ENCODE results near the gene ATG14. TPM values are rescaled to one million over a fixed set of nuclear protein-coding genes. Genes with fewer than 3 reads are reported as not detected.

Gene ATG14
- total RNA-seq, 2 experiments from 2014 or later = 5.1 to 5.5 TPM

DNA sequence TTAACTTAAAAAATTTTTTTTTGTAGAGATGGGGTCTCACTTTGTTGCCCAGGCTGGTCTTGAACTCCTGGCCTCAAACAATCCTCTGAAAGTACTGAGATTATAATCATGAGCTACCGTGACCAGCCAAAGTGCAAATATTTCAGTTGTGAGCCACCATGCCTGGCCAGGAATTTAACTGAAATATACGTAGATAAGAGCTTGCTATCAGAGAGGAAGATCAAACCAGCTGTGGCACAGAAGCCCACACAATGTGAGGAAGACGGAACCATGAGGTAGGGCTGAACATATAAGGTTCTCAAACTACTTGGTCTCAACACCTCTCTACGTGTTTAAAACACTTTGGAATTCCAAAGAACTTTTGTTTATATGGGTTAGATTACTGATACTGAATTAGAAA lies 29.1 kb downstream of the ATG14 start:
- no peak for DNase-seq
- no peak for ATAC-seq
- no peak for TF ChIP-seq CTCF (IDR thresholded peaks at IDR 0.05)
- H3K36me3 Mint-ChIP-seq (ENCODE audit: low read depth) = peaks cover 36% of the 10 kb centered on the region
- H3K27me3 Mint-ChIP-seq = no peaks in the 10 kb centered on the region
- ChIA-PET POLR2A (no interaction called here), CTCF (interaction anchor here (1.5 to 2.1 kb wide), 6 partner anchors 8 to 137 kb away, joined by 3 to 6 read pairs (median 6); no protein-coding TSS in a partner anchor)
- no peaks in the 10 kb centered on the region for H3K9me3 Mint-ChIP-seq
- no peak overlapping the region for H3K4me3 Mint-ChIP-seq
- H3K27ac Mint-ChIP-seq = no peak overlapping the region
- intact Hi-C loops (cut with micrococcal nuclease) = no loop called here
- peaks cover 31% of the 10 kb centered on the region for H3K4me1 Mint-ChIP-seq (ENCODE audit: low read depth)

- intact Hi-C loops (cut with micrococcal nuclease) = no loop called here
- peak overlapping the region; percentile 31 for H3K27ac Mint-ChIP-seq
- ChIA-PET POLR2A (no interaction called here), CTCF (interaction anchor here (1.5 to 2.0 kb wide), 4 partner anchors 9 to 136 kb away, joined by 3 to 6 read pairs (median 5); no protein-coding TSS in a partner anchor)
- no peak for TF ChIP-seq CTCF (IDR thresholded peaks at IDR 0.05)
- H3K36me3 Mint-ChIP-seq (ENCODE audit: low read depth) = peaks cover 38% of the 10 kb centered on the region
- peaks cover 22% of the 10 kb centered on the region for H3K4me1 Mint-ChIP-seq (ENCODE audit: low read depth)
- no peaks in the 10 kb centered on the region for H3K27me3 Mint-ChIP-seq
- H3K9me3 Mint-ChIP-seq = no peaks in the 10 kb centered on the region
- DNase-seq (no peak), ATAC-seq (no peak)
- no peak overlapping the region for H3K4me3 Mint-ChIP-seq
These were observed 30.1 kb downstream of the ATG14 start for GRCh38 chr14:55381561-55381960.

DNA sequence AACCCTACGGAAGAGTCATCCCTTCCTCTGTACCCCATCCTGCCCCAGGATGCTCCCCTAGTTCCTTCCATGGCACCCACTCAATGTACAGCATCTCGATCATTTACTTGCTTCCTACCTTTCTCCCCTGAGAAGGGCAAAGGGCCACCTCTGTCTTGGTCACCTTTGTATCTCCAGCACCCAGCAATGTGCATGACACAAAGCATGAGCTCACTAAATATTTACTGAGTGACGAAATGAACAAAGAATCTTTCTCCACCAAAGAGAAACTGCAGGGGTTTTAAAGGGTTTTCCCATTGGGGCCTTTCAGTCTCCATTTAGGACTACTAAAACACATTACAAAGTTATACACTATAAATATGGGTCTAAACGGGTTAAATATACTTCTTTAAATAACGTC lies 30.6 kb downstream of the ATG14 start:
- no peak for DNase-seq
- TF ChIP-seq CTCF (IDR thresholded peaks at IDR 0.05) = no peak
- peak overlapping the region; percentile 43 for H3K27ac Mint-ChIP-seq
- no peak overlapping the region for H3K4me3 Mint-ChIP-seq
- no peaks in the 10 kb centered on the region for H3K27me3 Mint-ChIP-seq
- no peaks in the 10 kb centered on the region for H3K9me3 Mint-ChIP-seq
- H3K36me3 Mint-ChIP-seq (ENCODE audit: low read depth) = peaks cover 38% of the 10 kb centered on the region
- H3K4me1 Mint-ChIP-seq (ENCODE audit: low read depth) = peaks cover 21% of the 10 kb centered on the region
- intact Hi-C loops (cut with micrococcal nuclease) = no loop called here
- POLR2A ChIA-PET = interaction anchor here (0.6 kb wide), 1 partner anchor 177 kb away, joined by 5 read pairs; no protein-coding TSS in a partner anchor
- CTCF ChIA-PET = interaction anchor here (1.8 kb wide), 2 partner anchors 65 to 135 kb away, joined by 4 to 6 read pairs; no protein-coding TSS in a partner anchor
- ATAC-seq = no peak

GRCh38 chr14:55377236-55377635 lies 34.4 kb downstream of the ATG14 start:
- DNase-seq (no peak), ATAC-seq (no peak)
- H3K4me1 Mint-ChIP-seq (ENCODE audit: low read depth) = peaks cover 42% of the 10 kb centered on the region
- CTCF ChIA-PET = interaction anchor here (1.1 to 1.3 kb wide), 2 partner anchors 15 to 39 kb away, joined by 3 to 5 read pairs; no protein-coding TSS in a partner anchor
- TF ChIP-seq CTCF (IDR thresholded peaks at IDR 0.05) = no peak
- intact Hi-C loops (cut with micrococcal nuclease) = no loop called here
- H3K4me3 Mint-ChIP-seq = no peak overlapping the region
- no peaks in the 10 kb centered on the region for H3K27me3 Mint-ChIP-seq
- POLR2A ChIA-PET = interaction anchor here (1.5 kb wide), 1 partner anchor 8 kb away, joined by 5 read pairs; no protein-coding TSS in a partner anchor
- no peaks in the 10 kb centered on the region for H3K9me3 Mint-ChIP-seq
- peak overlapping the region; percentile 13 for H3K27ac Mint-ChIP-seq
- peaks cover 38% of the 10 kb centered on the region for H3K36me3 Mint-ChIP-seq (ENCODE audit: low read depth)

GRCh38 chr14:55374771-55375170 lies 36.9 kb downstream of the ATG14 start:
- peaks cover 46% of the 10 kb centered on the region for H3K4me1 Mint-ChIP-seq (ENCODE audit: low read depth)
- POLR2A ChIA-PET = interaction anchor here (0.5 to 1.5 kb wide), 2 partner anchors 10 to 18 kb away, joined by 3 to 6 read pairs; no protein-coding TSS in a partner anchor
- H3K4me3 Mint-ChIP-seq = peak overlapping the region; percentile 58
- intact Hi-C loops (cut with micrococcal nuclease) = loop anchor here (5.0 kb wide), 1 partner anchor 42 kb away; no protein-coding TSS in a partner anchor
- ATAC-seq (no peak), DNase-seq (no peak)
- H3K27ac Mint-ChIP-seq = peak overlapping the region; percentile 98
- no peaks in the 10 kb centered on the region for H3K9me3 Mint-ChIP-seq
- no peaks in the 10 kb centered on the region for H3K27me3 Mint-ChIP-seq
- peaks cover 40% of the 10 kb centered on the region for H3K36me3 Mint-ChIP-seq (ENCODE audit: low read depth)
- CTCF ChIA-PET = interaction anchor here (1.0 to 1.9 kb wide), 12 partner anchors 9 to 204 kb away, joined by 3 to 8 read pairs (median 4); partner anchors contain the start of genes DLGAP5 and FBXO34
- no peak for TF ChIP-seq CTCF (IDR thresholded peaks at IDR 0.05)

All from activated CD8-positive, alpha-beta T cell treated with anti-CD3 and anti-CD28 coated beads for 36 hours (primary cell).